Sigmoid colon (tissue), 7 donors: Measurements from ENCODE around the gene OR8U1. TPM values are rescaled to one million over a fixed set of nuclear protein-coding genes. Genes with fewer than 3 reads are reported as not detected.
"Not testable (repeated sequence)": the region's sequence is repeated elsewhere in the genome, so short reads cannot be mapped to it uniquely, and the experiment has no call there.

Source experiments
- DNase-seq: peaks from one replicate; pipeline ENCODE4 v3.0.0-alpha.2; 2019
- H3K27ac ChIP-seq, 4 donors: fragments of 200-600 bp; sonication (generic); one replicate each; pipeline ENCODE4 v1.5.1; 2016 to 2019; ENCODE audit warnings: mild to moderate bottlenecking in 1 of 4
- H3K27me3 ChIP-seq, 3 donors: fragments of 200-600 bp; sonication (generic); one replicate each; pipeline ENCODE4 v1.5.1; 2019; ENCODE audit warnings: mild to moderate bottlenecking in 1 of 3
- H3K36me3 ChIP-seq, 4 donors: fragments of 200-600 bp; sonication (generic); one replicate each; pipeline ENCODE4 v1.5.1; 2016 to 2019
- H3K4me1 ChIP-seq, 4 donors: fragments of 200-600 bp; sonication (generic); one replicate each; pipeline ENCODE4 v1.5.1; 2017 to 2019
- H3K4me3 ChIP-seq, 4 donors: fragments of 200-600 bp; sonication (generic); one replicate each; pipeline ENCODE4 v1.5.1; 2017 to 2019; ENCODE audit warnings: mild to moderate bottlenecking in 2 of 4, moderate library complexity in 1 of 4
- H3K9me3 ChIP-seq, 4 donors: fragments of 200-600 bp in 3 of 4; sonication (generic) in 3 of 4; one replicate each; pipeline versions ENCODE4 v1.5.1 to v1.6.1; 2013 to 2019
- EP300 ChIP-seq, 4 donors: sonication (generic); formaldehyde crosslinking; IDR thresholded peaks; one replicate each; pipeline ENCODE4 v1.6.1; 2017; ENCODE audit warnings: antibody characterized with exemption in 4 of 4
- POLR2A ChIP-seq, 2 donors: fragments of 450-650 bp; IDR thresholded peaks; one replicate each; pipeline ENCODE4 v1.6.1; 2016; ENCODE audit warnings: antibody characterized with exemption in 2 of 2, mild to moderate bottlenecking in 2 of 2, moderate library complexity in 2 of 2
- POLR2AphosphoS5 ChIP-seq, 4 donors: sonication (generic); formaldehyde crosslinking; IDR thresholded peaks; one replicate each; pipeline ENCODE4 v1.6.1; 2017; ENCODE audit warnings: antibody characterized with exemption in 4 of 4
- WGBS, 2 donors: extraction: QIAGEN DNeasy Blood & Tissue Kit; methylation state at CpG; one replicate each; pipeline ENCODE4 v1.1.7; 2013; 5-methylcytosine and 5-hydroxymethylcytosine counted together
- intact Hi-C: fragments of 100-400 bp; cut with DNase I; formaldehyde crosslinking; loops from one replicate; pipeline ENCODE4 v1.15.1; 2023
- polyA plus RNA-seq, 3 donors: library from polyadenylated mRNA; stranded (reverse); fragments of 200-250 nt; gene quantifications; one replicate each; pipeline ENCODE4 v1.2.3, GENCODE V29; 2013
- total RNA-seq, 4 donors: library from RNA; depleted of rRNA; stranded (reverse); fragments of >200 nt; gene quantifications; one replicate each; pipeline ENCODE4 v1.1.0, GENCODE V29; 2016
- TF ChIP-seq, protein P1 (sequence below), 4 experiments: fragments of 450-650 bp in 3 of 4; fragments of 200-600 bp in 1 of 4; IDR thresholded peaks; one replicate each; pipeline ENCODE4 v1.5.1; 2016 to 2019; ENCODE audit warnings: antibody characterized with exemption in 4 of 4, mild to moderate bottlenecking in 3 of 4, moderate library complexity in 2 of 4
- donor health status: healthy with polysubstance abuse.
- donor health status: Bipolar disorder and iron deficiency.
- donor health status: healthy.

Gene OR8U1
- total and polyA plus RNA-seq, 7 donors, result not detected

DNA sequence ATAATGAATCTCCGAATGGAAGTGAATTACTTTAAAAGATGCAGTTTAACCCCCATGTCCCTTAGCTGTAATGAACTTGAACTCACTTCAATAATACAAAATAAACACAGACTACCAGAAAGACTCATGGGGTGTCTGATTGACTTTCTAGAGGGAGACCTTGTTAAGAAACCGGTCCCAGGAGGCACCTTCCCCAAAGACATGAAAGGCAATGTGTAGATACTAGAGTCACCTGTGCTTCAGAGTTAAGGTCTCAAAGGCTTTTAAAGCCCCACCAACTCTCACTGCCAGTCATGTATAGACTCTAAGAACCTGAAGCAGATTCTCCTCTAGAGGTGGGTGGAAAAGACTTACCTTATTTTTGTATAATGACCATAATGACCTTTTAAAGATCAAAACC, 21.4 kb upstream of the OR8U1 start, which contains the start of gene OR8J1:
Gene OR8J1 (plus strand): TSS at position 301 of the 400 bp plus-strand sequence. CDS start 5,956 bp downstream, outside the sequence.
- no peaks in the 10 kb centered on the region for H3K27me3 ChIP-seq
- no peaks in the 10 kb centered on the region for H3K36me3 ChIP-seq
- H3K9me3 ChIP-seq, result no peaks in the 10 kb centered on the region
- TF ChIP-seq POLR2AphosphoS5 (IDR thresholded peaks at IDR 0.05) (no peak), EP300 (IDR thresholded peaks at IDR 0.05) (no peak), POLR2A (IDR thresholded peaks at IDR 0.05) (no peak)
- TF ChIP-seq, protein P1, sequence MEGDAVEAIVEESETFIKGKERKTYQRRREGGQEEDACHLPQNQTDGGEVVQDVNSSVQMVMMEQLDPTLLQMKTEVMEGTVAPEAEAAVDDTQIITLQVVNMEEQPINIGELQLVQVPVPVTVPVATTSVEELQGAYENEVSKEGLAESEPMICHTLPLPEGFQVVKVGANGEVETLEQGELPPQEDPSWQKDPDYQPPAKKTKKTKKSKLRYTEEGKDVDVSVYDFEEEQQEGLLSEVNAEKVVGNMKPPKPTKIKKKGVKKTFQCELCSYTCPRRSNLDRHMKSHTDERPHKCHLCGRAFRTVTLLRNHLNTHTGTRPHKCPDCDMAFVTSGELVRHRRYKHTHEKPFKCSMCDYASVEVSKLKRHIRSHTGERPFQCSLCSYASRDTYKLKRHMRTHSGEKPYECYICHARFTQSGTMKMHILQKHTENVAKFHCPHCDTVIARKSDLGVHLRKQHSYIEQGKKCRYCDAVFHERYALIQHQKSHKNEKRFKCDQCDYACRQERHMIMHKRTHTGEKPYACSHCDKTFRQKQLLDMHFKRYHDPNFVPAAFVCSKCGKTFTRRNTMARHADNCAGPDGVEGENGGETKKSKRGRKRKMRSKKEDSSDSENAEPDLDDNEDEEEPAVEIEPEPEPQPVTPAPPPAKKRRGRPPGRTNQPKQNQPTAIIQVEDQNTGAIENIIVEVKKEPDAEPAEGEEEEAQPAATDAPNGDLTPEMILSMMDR (IDR thresholded peaks at IDR 0.05), result no peak
- no peak within 1 kb of the TSS for H3K27ac ChIP-seq
- 45 to 96% methylated on average over 2 of the region's 2 CpGs for WGBS, 2 donors
- intact Hi-C loops, result no loop called here
- no peaks in the 10 kb centered on the region for H3K4me1 ChIP-seq
- no peak within 1 kb of the TSS for H3K4me3 ChIP-seq
- no peak for DNase-seq

DNA sequence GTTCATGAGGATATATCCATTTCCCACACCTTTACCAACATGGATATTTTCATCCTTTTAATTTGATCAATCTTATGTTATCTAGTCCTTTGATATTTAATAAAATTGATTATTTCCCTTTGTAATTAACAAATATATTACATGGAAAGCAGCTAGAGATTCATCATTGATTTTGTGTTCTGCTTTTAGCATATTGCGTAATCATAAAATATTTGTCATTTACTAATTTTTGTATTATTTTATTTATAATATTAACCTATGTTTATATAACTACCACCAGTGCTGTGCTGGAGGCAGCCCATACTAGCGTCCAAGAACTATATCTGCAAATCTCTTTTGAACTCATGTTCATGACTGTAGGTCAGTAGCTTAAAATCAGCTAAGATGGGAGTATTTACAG, 4.7 kb downstream of the OR8U1 start:
- intact Hi-C loops, result no loop called here
- no peak for DNase-seq
- Histone ChIP-seq H3K27me3 (no peaks in the 10 kb centered on the region), H3K9me3 (no peaks in the 10 kb centered on the region), H3K4me1 (no peaks in the 10 kb centered on the region), H3K4me3 (no peak overlapping the region), H3K36me3 (no peaks in the 10 kb centered on the region), H3K27ac (no peak overlapping the region)
- 88 to 89% methylated on average over 2 of the region's 2 CpGs for WGBS, 2 donors
- TF ChIP-seq POLR2AphosphoS5 (IDR thresholded peaks at IDR 0.05), result no peak
- TF ChIP-seq POLR2A (IDR thresholded peaks at IDR 0.05), result no peak
- TF ChIP-seq, protein P1 (IDR thresholded peaks at IDR 0.05), result no peak
- no peak for TF ChIP-seq EP300 (IDR thresholded peaks at IDR 0.05)

DNA sequence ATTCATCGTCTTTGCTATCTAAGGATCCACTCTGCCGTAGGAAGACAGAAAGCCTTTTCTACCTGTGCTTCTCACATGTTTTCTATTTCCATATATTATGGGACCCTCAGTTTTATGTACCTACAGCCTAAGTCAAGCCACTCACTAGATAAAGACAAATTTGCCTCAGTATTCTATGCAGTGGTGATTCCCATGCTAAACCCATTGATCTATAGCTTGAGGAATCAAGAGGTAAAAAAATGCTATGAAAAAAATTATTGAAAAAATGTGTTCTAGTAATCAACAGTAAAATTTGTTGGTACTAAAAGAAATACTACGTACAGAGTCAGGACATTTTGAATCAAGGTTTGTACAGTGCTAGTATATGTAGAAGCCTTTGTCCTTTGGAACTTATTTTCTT, 19.0 kb downstream of the OR8U1 start:
- Histone ChIP-seq H3K9me3 (no peaks in the 10 kb centered on the region), H3K36me3 (no peaks in the 10 kb centered on the region), H3K4me1 (no peaks in the 10 kb centered on the region), H3K4me3 (no peak overlapping the region), H3K27me3 (no peaks in the 10 kb centered on the region), H3K27ac (no peak overlapping the region)
- DNase-seq, result no peak
- intact Hi-C loops, result no loop called here
- no peak for TF ChIP-seq POLR2AphosphoS5 (IDR thresholded peaks at IDR 0.05)
- TF ChIP-seq POLR2A (IDR thresholded peaks at IDR 0.05), result no peak
- TF ChIP-seq, protein P1 (IDR thresholded peaks at IDR 0.05), result no peak
- no peak for TF ChIP-seq EP300 (IDR thresholded peaks at IDR 0.05)
- 73 to 83% methylated on average over 3 of the region's 3 CpGs for WGBS, 2 donors

DNA sequence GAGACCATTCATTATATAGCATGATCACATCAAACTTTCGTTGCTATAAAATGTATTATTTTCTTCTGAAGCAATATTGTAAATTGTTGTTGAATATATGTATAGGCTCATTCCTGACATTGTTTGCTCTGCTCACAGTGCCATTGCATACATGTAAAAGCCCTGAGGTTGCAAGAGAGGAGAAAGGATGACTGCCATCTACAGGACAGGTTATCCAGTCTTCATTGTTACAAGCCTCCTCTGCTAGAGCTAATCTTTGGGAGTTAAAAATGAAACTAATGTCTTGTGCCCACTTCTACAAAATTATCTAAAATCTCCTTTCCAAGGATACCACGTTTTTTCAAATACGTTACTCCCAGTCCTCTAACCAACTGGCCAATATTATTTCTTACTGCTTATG, 20.6 kb downstream of the OR8U1 start:
- WGBS, 2 donors, result 74 to 84% methylated on average over 3 of the region's 3 CpGs
- H3K9me3 ChIP-seq, result no peaks in the 10 kb centered on the region
- no peak for TF ChIP-seq POLR2AphosphoS5 (IDR thresholded peaks at IDR 0.05)
- H3K36me3 ChIP-seq, result no peaks in the 10 kb centered on the region
- DNase-seq, result no peak
- no peak overlapping the region for H3K27ac ChIP-seq
- no peak overlapping the region for H3K4me3 ChIP-seq
- intact Hi-C loops, result no loop called here
- H3K27me3 ChIP-seq, result no peaks in the 10 kb centered on the region
- H3K4me1 ChIP-seq, result no peaks in the 10 kb centered on the region

DNA sequence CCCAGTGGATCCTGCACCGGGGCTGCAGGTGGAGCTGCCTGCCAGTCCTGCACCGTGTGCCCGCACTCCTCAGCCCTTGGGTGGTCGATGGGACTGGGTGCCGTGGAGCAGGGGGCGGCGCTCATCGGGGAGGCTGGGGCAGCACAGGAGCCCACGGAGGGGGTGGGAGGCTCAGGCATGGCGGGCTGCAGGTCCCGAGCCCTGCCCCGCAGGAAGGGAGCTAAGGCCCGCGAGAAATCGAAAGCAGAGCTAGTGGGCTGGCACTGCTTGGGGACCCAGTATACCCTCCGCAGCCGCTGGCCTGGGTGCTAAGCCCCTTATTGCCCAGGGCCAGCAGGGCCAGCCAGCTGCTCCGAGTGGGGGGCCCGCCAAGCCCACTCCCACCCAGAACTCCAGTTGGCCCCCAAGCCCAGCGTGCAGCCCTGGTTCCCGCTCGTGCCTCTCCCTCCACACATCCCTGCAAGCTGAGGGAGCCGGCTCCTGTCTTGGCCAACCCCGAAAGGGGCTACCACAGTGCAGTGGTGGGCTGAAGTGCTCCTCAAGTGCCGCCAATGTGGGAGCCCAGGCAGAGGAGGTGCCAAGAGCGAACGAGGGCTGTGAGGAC, 26.5 kb downstream of the OR8U1 start:
- H3K27ac ChIP-seq, DNase-seq: not testable (repeated sequence)

DNA sequence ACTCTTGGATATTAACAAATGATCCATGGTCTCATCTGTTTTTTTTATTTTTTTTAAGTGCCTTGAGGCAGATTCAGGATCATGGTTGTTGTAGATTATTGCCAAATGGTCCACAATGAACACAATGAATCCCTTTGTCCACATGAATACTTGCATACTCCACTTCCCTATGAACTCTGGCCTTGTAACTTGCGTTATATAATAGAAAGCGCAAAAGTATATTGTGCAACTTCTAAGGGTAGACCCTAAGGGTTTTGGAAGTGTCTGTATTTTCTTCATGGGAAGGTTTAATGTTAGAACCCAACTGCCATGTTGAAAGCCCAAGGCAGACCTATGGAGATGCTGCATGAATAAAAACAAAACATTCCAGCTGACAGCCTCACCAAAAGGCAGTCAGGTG, 29.0 kb downstream of the OR8U1 start:
- Histone ChIP-seq H3K36me3 (no peaks in the 10 kb centered on the region), H3K27me3 (no peaks in the 10 kb centered on the region), H3K4me1 (no peaks in the 10 kb centered on the region), H3K27ac (no peak overlapping the region), H3K4me3 (no peak overlapping the region), H3K9me3 (no peaks in the 10 kb centered on the region)
- TF ChIP-seq, protein P1 (IDR thresholded peaks at IDR 0.05), result no peak
- TF ChIP-seq EP300 (IDR thresholded peaks at IDR 0.05) (no peak), POLR2A (IDR thresholded peaks at IDR 0.05) (no peak), POLR2AphosphoS5 (IDR thresholded peaks at IDR 0.05) (no peak)
- intact Hi-C loops, result no loop called here
- WGBS, 2 donors, result 30 to 76% methylated on average over 2 of the region's 2 CpGs
- no peak for DNase-seq

More for the DNA sequence above, 26.5 kb downstream of the OR8U1 start:
- H3K27me3 ChIP-seq, H3K9me3 ChIP-seq, intact Hi-C loops, H3K4me3 ChIP-seq, H3K36me3 ChIP-seq, H3K4me1 ChIP-seq: not testable (repeated sequence)
- 96% methylated on average over 27 of the region's 27 CpGs for WGBS, 2 donors
